ENCODE data around the gene ABCG1.
A peak's percentile ranks its signal among the peaks of the same experiment; 100 is the strongest.

The ABCG1 gene

GRCh38 chr21:42221581-42222345 is 2.8 kb downstream of the ABCG1 start:
- Histone ChIP-seq H3K4me1 (ENCODE audit: insufficient read depth, low read length) (peaks cover 34% of the 10 kb centered on the region), H3K9me3 (ENCODE audit: low read length) (no peaks in the 10 kb centered on the region), H3K36me3 (ENCODE audit: insufficient read depth, low read length) (peaks cover 14% of the 10 kb centered on the region), H3K4me3 (ENCODE audit: low read depth in 1 of 2, low read length in 2 of 2) (peak overlapping the region in 1 of 2 donors; percentile 29), H3K27me3 (ENCODE audit: control insufficient read depth in 1 of 2, insufficient read depth in 2 of 2, low read length in 2 of 2) (no peaks in the 10 kb centered on the region), H3K27ac (ENCODE audit: low read depth, low read length) (peak overlapping the region; percentile 67), H3K9ac (ENCODE audit: low read length) (peak overlapping the region; percentile 9)

- peaks cover 18% of the 10 kb centered on the region for H3K36me3 ChIP-seq (ENCODE audit: insufficient read depth, low read length)
- peak overlapping the region; percentile 67 for H3K27ac ChIP-seq (ENCODE audit: low read depth, low read length)
- H3K27me3 ChIP-seq (ENCODE audit: control insufficient read depth in 1 of 2, insufficient read depth in 2 of 2, low read length in 2 of 2): no peaks in the 10 kb centered on the region
- H3K4me3 ChIP-seq (ENCODE audit: low read depth in 1 of 2, low read length in 2 of 2): no peak overlapping the region
- peaks cover 37% of the 10 kb centered on the region for H3K4me1 ChIP-seq (ENCODE audit: insufficient read depth, low read length)
- no peak overlapping the region for H3K9ac ChIP-seq (ENCODE audit: low read length)
- no peaks in the 10 kb centered on the region for H3K9me3 ChIP-seq (ENCODE audit: low read length)
Measured at GRCh38 chr21:42222386-42222785, 3.4 kb downstream of the ABCG1 start.

GRCh38 chr21:42222821-42223390 is 4.0 kb downstream of the ABCG1 start:
- Histone ChIP-seq H3K36me3 (ENCODE audit: insufficient read depth, low read length) (peaks cover 18% of the 10 kb centered on the region), H3K27me3 (ENCODE audit: control insufficient read depth in 1 of 2, insufficient read depth in 2 of 2, low read length in 2 of 2) (no peaks in the 10 kb centered on the region), H3K9ac (ENCODE audit: low read length) (no peak overlapping the region), H3K4me3 (ENCODE audit: low read depth in 1 of 2, low read length in 2 of 2) (no peak overlapping the region), H3K27ac (ENCODE audit: low read depth, low read length) (peak overlapping the region; percentile 67), H3K4me1 (ENCODE audit: insufficient read depth, low read length) (peaks cover 42% of the 10 kb centered on the region), H3K9me3 (ENCODE audit: low read length) (no peaks in the 10 kb centered on the region)

GRCh38 chr21:42223826-42224575 is 5.1 kb downstream of the ABCG1 start:
- Histone ChIP-seq H3K4me3 (ENCODE audit: low read depth in 1 of 2, low read length in 2 of 2) (no peak overlapping the region), H3K9me3 (ENCODE audit: low read length) (no peaks in the 10 kb centered on the region), H3K4me1 (ENCODE audit: insufficient read depth, low read length) (peaks cover 53% of the 10 kb centered on the region), H3K27me3 (ENCODE audit: control insufficient read depth in 1 of 2, insufficient read depth in 2 of 2, low read length in 2 of 2) (no peaks in the 10 kb centered on the region), H3K27ac (ENCODE audit: low read depth, low read length) (no peak overlapping the region), H3K9ac (ENCODE audit: low read length) (no peak overlapping the region), H3K36me3 (ENCODE audit: insufficient read depth, low read length) (peaks cover 18% of the 10 kb centered on the region)

GRCh38 chr21:42225042-42225441 is 6.1 kb downstream of the ABCG1 start:
- peaks cover 18% of the 10 kb centered on the region for H3K36me3 ChIP-seq (ENCODE audit: insufficient read depth, low read length)
- no peak overlapping the region for H3K27ac ChIP-seq (ENCODE audit: low read depth, low read length)
- no peaks in the 10 kb centered on the region for H3K27me3 ChIP-seq (ENCODE audit: control insufficient read depth in 1 of 2, insufficient read depth in 2 of 2, low read length in 2 of 2)
- H3K9ac ChIP-seq (ENCODE audit: low read length): no peak overlapping the region
- H3K9me3 ChIP-seq (ENCODE audit: low read length): no peaks in the 10 kb centered on the region
- no peak overlapping the region for H3K4me3 ChIP-seq (ENCODE audit: low read depth in 1 of 2, low read length in 2 of 2)
- H3K4me1 ChIP-seq (ENCODE audit: insufficient read depth, low read length): peaks cover 58% of the 10 kb centered on the region

GRCh38 chr21:42225571-42226155 is 6.7 kb downstream of the ABCG1 start:
- H3K36me3 ChIP-seq (ENCODE audit: insufficient read depth, low read length): peaks cover 18% of the 10 kb centered on the region
- H3K27ac ChIP-seq (ENCODE audit: low read depth, low read length): no peak overlapping the region
- no peaks in the 10 kb centered on the region for H3K27me3 ChIP-seq (ENCODE audit: control insufficient read depth in 1 of 2, insufficient read depth in 2 of 2, low read length in 2 of 2)
- peaks cover 55% of the 10 kb centered on the region for H3K4me1 ChIP-seq (ENCODE audit: insufficient read depth, low read length)
- no peak overlapping the region for H3K9ac ChIP-seq (ENCODE audit: low read length)
- no peak overlapping the region for H3K4me3 ChIP-seq (ENCODE audit: low read depth in 1 of 2, low read length in 2 of 2)
- no peaks in the 10 kb centered on the region for H3K9me3 ChIP-seq (ENCODE audit: low read length)

- peaks cover 18% of the 10 kb centered on the region for H3K36me3 ChIP-seq (ENCODE audit: insufficient read depth, low read length)
- H3K4me3 ChIP-seq (ENCODE audit: low read depth in 1 of 2, low read length in 2 of 2): no peak overlapping the region
- H3K9ac ChIP-seq (ENCODE audit: low read length): no peak overlapping the region
- H3K27ac ChIP-seq (ENCODE audit: low read depth, low read length): no peak overlapping the region
- no peaks in the 10 kb centered on the region for H3K27me3 ChIP-seq (ENCODE audit: control insufficient read depth in 1 of 2, insufficient read depth in 2 of 2, low read length in 2 of 2)
- peaks cover 54% of the 10 kb centered on the region for H3K4me1 ChIP-seq (ENCODE audit: insufficient read depth, low read length)
- H3K9me3 ChIP-seq (ENCODE audit: low read length): no peaks in the 10 kb centered on the region
Measured at GRCh38 chr21:42226626-42227025, 7.7 kb downstream of the ABCG1 start.

- no peak overlapping the region for H3K9ac ChIP-seq (ENCODE audit: low read length)
- peaks cover 54% of the 10 kb centered on the region for H3K4me1 ChIP-seq (ENCODE audit: insufficient read depth, low read length)
- H3K4me3 ChIP-seq (ENCODE audit: low read depth in 1 of 2, low read length in 2 of 2): peak overlapping the region in 1 of 2 donors; percentile 15
- no peak overlapping the region for H3K27ac ChIP-seq (ENCODE audit: low read depth, low read length)
- H3K36me3 ChIP-seq (ENCODE audit: insufficient read depth, low read length): peaks cover 18% of the 10 kb centered on the region
- no peaks in the 10 kb centered on the region for H3K27me3 ChIP-seq (ENCODE audit: control insufficient read depth in 1 of 2, insufficient read depth in 2 of 2, low read length in 2 of 2)
- H3K9me3 ChIP-seq (ENCODE audit: low read length): no peaks in the 10 kb centered on the region
Measured at GRCh38 chr21:42227909-42228708, 9.2 kb downstream of the ABCG1 start.

- Histone ChIP-seq H3K4me3 (ENCODE audit: low read depth in 1 of 2, low read length in 2 of 2) (peak overlapping the region in 1 of 2 donors; percentile 15), H3K9ac (ENCODE audit: low read length) (no peak overlapping the region), H3K27ac (ENCODE audit: low read depth, low read length) (no peak overlapping the region), H3K4me1 (ENCODE audit: insufficient read depth, low read length) (peaks cover 55% of the 10 kb centered on the region), H3K36me3 (ENCODE audit: insufficient read depth, low read length) (peaks cover 18% of the 10 kb centered on the region), H3K27me3 (ENCODE audit: control insufficient read depth in 1 of 2, insufficient read depth in 2 of 2, low read length in 2 of 2) (no peaks in the 10 kb centered on the region), H3K9me3 (ENCODE audit: low read length) (no peaks in the 10 kb centered on the region)
Measured at GRCh38 chr21:42228709-42229220, 9.8 kb downstream of the ABCG1 start.

GRCh38 chr21:42229676-42230075 is 10.7 kb downstream of the ABCG1 start:
- peaks cover 62% of the 10 kb centered on the region for H3K4me1 ChIP-seq (ENCODE audit: insufficient read depth, low read length)
- H3K9me3 ChIP-seq (ENCODE audit: low read length): no peaks in the 10 kb centered on the region
- H3K4me3 ChIP-seq (ENCODE audit: low read depth in 1 of 2, low read length in 2 of 2): no peak overlapping the region
- H3K36me3 ChIP-seq (ENCODE audit: insufficient read depth, low read length): peaks cover 18% of the 10 kb centered on the region
- H3K9ac ChIP-seq (ENCODE audit: low read length): no peak overlapping the region
- H3K27me3 ChIP-seq (ENCODE audit: control insufficient read depth in 1 of 2, insufficient read depth in 2 of 2, low read length in 2 of 2): no peaks in the 10 kb centered on the region
- H3K27ac ChIP-seq (ENCODE audit: low read depth, low read length): no peak overlapping the region

Data from muscle layer of colon (tissue), 2 donors.